Keratinocyte (primary cell): Measurements from ENCODE around the gene FHL1. TPM values are rescaled to one million over a fixed set of nuclear protein-coding genes. Genes with fewer than 3 reads are reported as not detected.

ENCODE experiments used
- DNase-seq: peaks from one replicate; pipeline ENCODE4 v3.0.0-alpha.2; 2011; ENCODE audit warnings: low read depth, missing footprints, low spot score
- FAIRE-seq: peaks from 2 replicates; lab custom pipeline; 2011; peaks lifted over from hg19 to GRCh38; lab: Jason Lieb, UNC
- H2AFZ ChIP-seq: 2 replicates; pipeline ENCODE4 v1.6.0; 2012; ENCODE audit warnings: low read length, control low read depth, inconsistent platforms; ENCODE audit not compliant: control insufficient read depth
- H3K27ac ChIP-seq: 2 replicates; pipeline ENCODE4 v1.5.1; 2011; ENCODE audit warnings: low read length; ENCODE audit not compliant: control insufficient read depth, insufficient read depth
- H3K27me3 ChIP-seq: 3 replicates; pipeline ENCODE4 v1.6.0; 2011; ENCODE audit warnings: low read length; ENCODE audit not compliant: control insufficient read depth, insufficient read depth; ENCODE audit errors: extremely low read depth
- H3K36me3 ChIP-seq, 2 experiments: 2 replicates in 1 of 2; 3 replicates in 1 of 2; pipeline ENCODE4 v1.5.1; 2011; ENCODE audit warnings: low read length in 2 of 2, mild to moderate bottlenecking in 1 of 2; ENCODE audit not compliant: control insufficient read depth in 2 of 2, insufficient read depth in 2 of 2; ENCODE audit errors: extremely low read depth in 1 of 2
- H3K4me1 ChIP-seq: 3 replicates; pipeline ENCODE4 v1.5.1; 2011; ENCODE audit warnings: low read length; ENCODE audit not compliant: control insufficient read depth, insufficient read depth; ENCODE audit errors: extremely low read depth
- H3K4me2 ChIP-seq: 3 replicates; pipeline ENCODE4 v1.6.0; 2011; ENCODE audit warnings: low read depth, low read length; ENCODE audit not compliant: control insufficient read depth, insufficient read depth; ENCODE audit errors: extremely low read depth
- H3K4me3 ChIP-seq, 3 experiments: fragments of 200-600 bp in 1 of 3; sonication (generic) in 1 of 3; 2 replicates in 2 of 3; 3 replicates in 1 of 3; pipeline ENCODE4 v1.5.1; 2011 to 2016; ENCODE audit warnings: low read length in 3 of 3, mild to moderate bottlenecking in 3 of 3, control low read depth in 2 of 3, inconsistent platforms in 1 of 3, low read depth in 1 of 3, mixed read lengths in 1 of 3, mixed run types in 1 of 3, moderate library complexity in 1 of 3; ENCODE audit not compliant: control insufficient read depth in 2 of 3, insufficient read depth in 2 of 3; ENCODE audit errors: extremely low read depth in 1 of 3
- H3K79me2 ChIP-seq: 2 replicates; pipeline ENCODE4 v1.6.0; 2012; ENCODE audit warnings: low read length; ENCODE audit not compliant: control insufficient read depth, insufficient read depth
- H3K9ac ChIP-seq: 3 replicates; pipeline ENCODE4 v1.6.0; 2011; ENCODE audit warnings: low read length; ENCODE audit not compliant: control insufficient read depth, insufficient read depth; ENCODE audit errors: extremely low read depth
- H3K9me1 ChIP-seq: 3 replicates; pipeline ENCODE4 v1.6.0; 2011; ENCODE audit warnings: low read length; ENCODE audit not compliant: control insufficient read depth, insufficient read depth; ENCODE audit errors: extremely low read depth
- H3K9me3 ChIP-seq: 2 replicates; pipeline ENCODE4 v1.5.1; 2012; ENCODE audit warnings: low read depth, low read length; ENCODE audit not compliant: control insufficient read depth
- H4K20me1 ChIP-seq: 3 replicates; pipeline ENCODE4 v1.6.0; 2011; ENCODE audit warnings: low read length; ENCODE audit not compliant: control insufficient read depth, insufficient read depth; ENCODE audit errors: extremely low read depth
- CTCF ChIP-seq, 3 experiments: IDR thresholded peaks in 1 of 3; conservative IDR thresholded peaks in 1 of 3; optimal IDR thresholded peaks in 1 of 3; 2 replicates in 2 of 3; 3 replicates in 1 of 3; pipeline versions ENCODE3 to v1.5.1; 2011; ENCODE audit warnings: low read length in 3 of 3, mild to moderate bottlenecking in 3 of 3, moderate library complexity in 2 of 3, control low read depth in 1 of 3, inconsistent platforms in 1 of 3; ENCODE audit not compliant: insufficient read depth in 2 of 3; ENCODE audit errors: extremely low read depth in 1 of 3
- EZH2 ChIP-seq: IDR thresholded peaks from one replicate; pipeline ENCODE4 v1.6.1; 2012; ENCODE audit warnings: inconsistent platforms, mild to moderate bottlenecking, low read length, moderate library complexity
- dilution Hi-C: fragments of 300-500 bp; cut with MboI; formaldehyde crosslinking; loops from one replicate; pipeline ENCODE4 v1.7.0; 2020; ENCODE audit warnings: low sequenced_read_pairs; ENCODE audit not compliant: extremely low pct_ligation_motif_present
- polyA plus RNA-seq, 5 experiments: library from polyadenylated mRNA; depleted of rRNA in 3 of 5; stranded (reverse) in 3 of 5; stranded (forward) in 1 of 5; unstranded in 1 of 5; fragments of >200 nt; gene quantifications; 1 replicate in 1 of 5; 2 replicates in 3 of 5; 3 replicates in 1 of 5; pipeline versions ENCODE4 v1.2.1 to v1.2.3, GENCODE V29; 2011 to 2012; ENCODE audit warnings: missing spikeins in 2 of 5, low read depth in 1 of 5, low replicate concordance in 1 of 5
- small RNA-seq, 3 experiments: library from RNA; depleted of rRNA; stranded (forward); fragments of <200 nt; gene quantifications; one replicate each; pipeline ENCODE3, GENCODE V24; 2012; ENCODE audit warnings: low read depth in 3 of 3, low replicate concordance in 1 of 3; ENCODE audit not compliant: insufficient read length in 3 of 3

FHL1 gene
- polyA plus RNA-seq, 1 donor (not counting 4 experiments of a cell fraction or from before 2014, with no cell fraction given), result 203 TPM

- Histone ChIP-seq H3K4me2 (no peak overlapping the region), H3K27ac (no peak overlapping the region), H3K27me3 (no peaks in the 10 kb centered on the region), H2AFZ (no peak overlapping the region), H3K9ac (no peak overlapping the region), H3K4me1 (peaks cover 14% of the 10 kb centered on the region), H3K9me3 (no peaks in the 10 kb centered on the region), H3K79me2 (no peaks in the 10 kb centered on the region), H3K9me1 (no peaks in the 10 kb centered on the region), H3K4me3 (no peak overlapping the region), H4K20me1 (no peaks in the 10 kb centered on the region), H3K36me3 (no peaks in the 10 kb centered on the region)
- DNase-seq, result no peak
- no peak for TF ChIP-seq EZH2
- TF ChIP-seq CTCF (optimal IDR thresholded peaks at IDR 0.05 in 1 of 3, IDR thresholded peaks at IDR 0.05 in 1 of 3, conservative IDR thresholded peaks at IDR 0.05 in 1 of 3; ENCODE audit: extremely low read depth in 1 of 3, insufficient read depth in 2 of 3, low read length in 3 of 3), result no peak
- dilution Hi-C loops, result no loop called here
- no peak for FAIRE-seq
These were observed 112.2 kb downstream of the FHL1 start for GRCh38 chrX:136259543-136259942.

GRCh38 chrX:136260776-136261175 lies 113.4 kb downstream of the FHL1 start:
- no peak overlapping the region for H3K9ac ChIP-seq
- FAIRE-seq, result no peak
- no peak for DNase-seq

More at GRCh38 chrX:136260776-136261175, 113.4 kb downstream of the FHL1 start:
- Histone ChIP-seq H3K27me3 (no peaks in the 10 kb centered on the region), H3K79me2 (no peaks in the 10 kb centered on the region), H3K27ac (no peak overlapping the region), H3K4me2 (no peak overlapping the region), H3K9me3 (no peaks in the 10 kb centered on the region), H3K4me1 (peaks cover 14% of the 10 kb centered on the region), H3K4me3 (no peak overlapping the region), H3K9me1 (no peaks in the 10 kb centered on the region), H2AFZ (no peak overlapping the region), H3K36me3 (no peaks in the 10 kb centered on the region), H4K20me1 (no peaks in the 10 kb centered on the region)
- dilution Hi-C loops, result no loop called here
- TF ChIP-seq CTCF (optimal IDR thresholded peaks at IDR 0.05 in 1 of 3, IDR thresholded peaks at IDR 0.05 in 1 of 3, conservative IDR thresholded peaks at IDR 0.05 in 1 of 3; ENCODE audit: extremely low read depth in 1 of 3, insufficient read depth in 2 of 3, low read length in 3 of 3) (no peak), EZH2 (no peak)

Small RNAs within 50 kb of the gene (small RNA-seq; reads per million reads assigned to genes)
- gene RF01210, result 0 reads per million in 3 experiments

Other genes with a start within 250 kb of the FHL1 start
- 10.4 to 19.8 TPM (median 14.8 TPM) in 3 replicates for gene MMGT1, start 173.5 kb upstream of the FHL1 start, polyA plus RNA-seq
- 11.0 to 17.4 TPM (median 14.0 TPM) in 3 replicates for gene SLC9A6, start 162.1 kb upstream of the FHL1 start, polyA plus RNA-seq
- gene MAP7D3, start 103.9 kb downstream of the FHL1 start, polyA plus RNA-seq, result 9.7 to 13.6 TPM (median 12.5 TPM) in 3 replicates
- gene ADGRG4, start 153.4 kb downstream of the FHL1 start, polyA plus RNA-seq, result not detected in 3 replicates